Fibroblast of peridontal ligament (primary cell): ENCODE results near the gene FAM237A.

ENCODE experiments used
- DNase-seq: peaks from one replicate; pipeline ENCODE4 v3.0.0-alpha.2; 2010; ENCODE audit errors: extremely low read depth

FAM237A gene

DNA sequence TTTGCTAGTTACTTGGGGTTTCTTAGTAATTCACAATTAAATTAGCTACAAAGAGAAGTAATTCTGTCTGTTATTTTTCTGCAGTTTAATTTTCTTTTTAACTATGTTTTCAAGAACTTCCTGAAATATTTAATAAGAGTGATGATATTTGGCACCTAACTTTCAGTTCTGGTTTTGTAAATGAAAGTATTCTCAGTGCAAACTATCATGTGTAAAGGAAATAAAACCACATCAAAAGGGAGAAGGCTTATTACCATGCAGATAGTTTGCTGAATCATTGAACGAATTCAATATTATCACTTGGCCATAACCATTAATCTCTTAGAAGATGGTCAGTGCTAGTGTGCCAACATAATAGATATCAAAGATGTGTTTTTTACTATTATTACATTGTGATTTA, 46.7 kb downstream of the FAM237A start:
- no peak for DNase-seq

DNA sequence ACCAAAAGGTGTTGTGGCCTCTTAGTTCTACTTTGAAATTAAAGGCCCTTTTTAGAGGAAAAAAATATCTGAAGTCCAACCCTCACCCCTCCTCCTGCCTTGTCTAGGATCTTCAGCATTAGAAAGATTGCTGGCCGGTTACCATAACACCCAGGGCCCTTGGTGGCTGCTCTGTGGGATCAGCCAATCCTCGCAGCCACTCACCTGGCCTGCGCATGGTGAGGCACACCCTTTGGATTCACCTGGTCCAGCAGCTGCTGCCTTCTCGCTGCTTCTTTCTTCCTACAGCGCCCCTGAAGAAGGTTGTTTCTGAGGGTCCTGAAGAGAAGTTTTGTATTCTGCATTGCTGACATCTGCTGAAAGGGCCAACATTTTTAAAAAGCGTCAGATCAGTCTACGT, 50.7 kb downstream of the FAM237A start:
- DNase-seq: no peak

- peak; percentile 83 for DNase-seq
These were observed 51.3 kb downstream of the FAM237A start for GRCh38 chr2:206693399-206694137.

GRCh38 chr2:206696910-206697309, 54.6 kb downstream of the FAM237A start:
- no peak for DNase-seq

DNA sequence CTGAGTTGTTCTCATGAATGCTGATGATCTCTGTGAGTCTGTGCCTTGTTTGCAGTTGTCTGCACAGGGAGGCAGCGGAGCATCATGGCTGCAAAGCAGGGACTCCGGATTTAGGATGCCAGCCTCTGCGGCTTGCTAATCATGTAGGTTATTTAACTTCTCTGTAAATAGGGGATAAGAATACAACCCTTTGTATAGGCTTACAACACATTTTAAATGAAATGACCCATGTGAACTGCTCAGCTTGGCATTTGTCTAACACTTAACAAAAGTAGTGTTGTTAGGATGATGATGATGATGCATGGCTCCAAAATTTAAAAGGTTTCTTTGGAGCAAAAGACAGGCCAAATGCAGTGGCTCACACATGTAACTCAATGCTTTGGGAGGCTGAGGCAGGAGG, 56.5 kb downstream of the FAM237A start:
- no peak for DNase-seq
